Lower leg skin (tissue), 4 donors: ENCODE measurements around the gene DTX2. TPM values are rescaled to one million over a fixed set of nuclear protein-coding genes. Genes with fewer than 3 reads are reported as not detected.
"Not testable (repeated sequence)": the region's sequence is repeated elsewhere in the genome, so short reads cannot be mapped to it uniquely, and the experiment has no call there.

Source experiments
- DNase-seq, 2 donors: peaks; one replicate each; pipeline ENCODE4 v3.0.0-alpha.2; 2019; ENCODE audit warnings: low spot score in 2 of 2
- H3K4me3 ChIP-seq: fragments of 200-600 bp; sonication (generic); 2 replicates; pipeline ENCODE4 v1.5.1; 2017; ENCODE audit warnings: mild to moderate bottlenecking, low read depth; ENCODE audit not compliant: poor library complexity, severe bottlenecking
- WGBS, 2 donors: methylation state at CpG; one replicate each; pipeline ENCODE4 v1.1.5; 2018; 5-methylcytosine and 5-hydroxymethylcytosine counted together
- intact Hi-C: fragments of 100-400 bp; cut with DNase I; formaldehyde crosslinking; loops from one replicate; pipeline ENCODE4 v1.15.0; 2023; ENCODE audit warnings: low total_unique reads
- total RNA-seq, 4 donors: library from RNA; depleted of rRNA; stranded (reverse); fragments of >200 nt; gene quantifications; one replicate each; pipeline ENCODE4 v1.1.0, GENCODE V29; 2016

DTX2 gene
- total RNA-seq, 4 donors from 2014 or later = 48.2 to 103 (median 57.7) TPM

GRCh38 chr7:76487969-76488368 is 26.5 kb downstream of the DTX2 start:
- WGBS, 2 donors = 77% methylated on average over 8 of the region's 13 CpGs; no CpG with 5 or more reads in 1 of the 2 donors
- H3K4me3 ChIP-seq, intact Hi-C loops: not testable (repeated sequence)

GRCh38 chr7:76492139-76492538 is 30.6 kb downstream of the DTX2 start:
- WGBS, 2 donors = 96% methylated on average over 5 of the region's 10 CpGs; no CpG with 5 or more reads in 1 of the 2 donors
- H3K4me3 ChIP-seq, DNase-seq, intact Hi-C loops: not testable (repeated sequence)

More at GRCh38 chr7:76487969-76488368, 26.5 kb downstream of the DTX2 start:
- not testable (repeated sequence) for DNase-seq

GRCh38 chr7:76495717-76496116 is 34.2 kb downstream of the DTX2 start:
- H3K4me3 ChIP-seq, intact Hi-C loops: not testable (repeated sequence)
- peak in 1 of 2 donors; percentile 54 for DNase-seq
- 92% methylated on average over 15 of the region's 16 CpGs; no CpG with 5 or more reads in 1 of the 2 donors for whole genome bisulfite sequencing, 2 donors

GRCh38 chr7:76497918-76498582 is 36.5 kb downstream of the DTX2 start:
- intact Hi-C loops, DNase-seq: not testable (repeated sequence)
- 75% methylated on average over 9 of the region's 27 CpGs; no CpG with 5 or more reads in 1 of the 2 donors for WGBS, 2 donors

GRCh38 chr7:76498583-76499200 is 37.2 kb downstream of the DTX2 start:
- DNase-seq, H3K4me3 ChIP-seq, intact Hi-C loops: not testable (repeated sequence)
- WGBS, 2 donors = 95% methylated on average over 5 of the region's 10 CpGs; no CpG with 5 or more reads in 1 of the 2 donors

More at GRCh38 chr7:76497918-76498582, 36.5 kb downstream of the DTX2 start:
- not testable (repeated sequence) for H3K4me3 ChIP-seq

GRCh38 chr7:76499201-76499923 is 37.9 kb downstream of the DTX2 start:
- intact Hi-C loops, DNase-seq, H3K4me3 ChIP-seq: not testable (repeated sequence)
- 71 to 78% methylated on average over 3 to 15 of the region's 28 CpGs for WGBS, 2 donors

GRCh38 chr7:76499924-76500241 is 38.4 kb downstream of the DTX2 start:
- DNase-seq, H3K4me3 ChIP-seq, intact Hi-C loops: not testable (repeated sequence)
- WGBS, 2 donors = no CpG with 5 or more reads among the region's 19 CpGs

- intact Hi-C loops, DNase-seq, H3K4me3 ChIP-seq: not testable (repeated sequence)
- 57 to 78% methylated on average over 8 to 11 of the region's 13 CpGs for WGBS, 2 donors
Observed at GRCh38 chr7:76502224-76502623, 40.7 kb downstream of the DTX2 start.

- 91 to 95% methylated on average over 7 to 9 of the region's 16 CpGs for WGBS, 2 donors
- H3K4me3 ChIP-seq, intact Hi-C loops, DNase-seq: not testable (repeated sequence)
Observed at GRCh38 chr7:76502836-76503235, 41.3 kb downstream of the DTX2 start.

- H3K4me3 ChIP-seq, intact Hi-C loops, DNase-seq: not testable (repeated sequence)
- 94% methylated on average over 7 of the region's 12 CpGs; no CpG with 5 or more reads in 1 of the 2 donors for WGBS, 2 donors
Observed at GRCh38 chr7:76503244-76503643, 41.7 kb downstream of the DTX2 start.

- DNase-seq, intact Hi-C loops, H3K4me3 ChIP-seq: not testable (repeated sequence)
- WGBS, 2 donors = 72 to 85% methylated on average over 15 to 19 of the region's 33 CpGs
Observed at GRCh38 chr7:76504351-76505167, 43.0 kb downstream of the DTX2 start.
